ENCODE measurements around the gene SPEM3. TPM values are rescaled to one million over a fixed set of nuclear protein-coding genes. Genes with fewer than 3 reads are reported as not detected.

Gene SPEM3
- total RNA-seq, 3 donors from 2014 or later (not counting 1 experiment from before 2014, with no cell fraction given): not detected

GRCh38 chr17:7410634-7411426 is 17.8 kb upstream of the SPEM3 start:
- Histone ChIP-seq H3K4me3 (ENCODE audit: low read length) (no peak overlapping the region), H3K9me3 (ENCODE audit: control insufficient read depth, insufficient read depth, low read length) (no peaks in the 10 kb centered on the region), H3K27ac (ENCODE audit: low read length) (no peak overlapping the region), H3K4me1 (ENCODE audit: control insufficient read depth, insufficient read depth, low read length) (peaks cover 4% of the 10 kb centered on the region), H3K36me3 (ENCODE audit: control insufficient read depth, insufficient read depth, low read length) (no peaks in the 10 kb centered on the region), H3K27me3 (ENCODE audit: control insufficient read depth, insufficient read depth, low read length) (no peaks in the 10 kb centered on the region)
- Mint-ChIP-seq H3K36me3 (no peaks in the 10 kb centered on the region), H3K27me3 (ENCODE audit: low read depth in 2 of 2) (peaks cover 6 to 19% of the 10 kb centered on the region in 2 donors), H3K27ac (no peak overlapping the region), H3K9me3 (no peaks in the 10 kb centered on the region), H3K4me1 (peaks cover 0 to 12% of the 10 kb centered on the region in 2 donors), H3K4me3 (no peak overlapping the region)
- intact Hi-C loops (cut with micrococcal nuclease): no loop called here
- 90% methylated on average over 25 of the region's 25 CpGs for WGBS (ENCODE audit: insufficient coverage)
- TF ChIP-seq, protein P1, sequence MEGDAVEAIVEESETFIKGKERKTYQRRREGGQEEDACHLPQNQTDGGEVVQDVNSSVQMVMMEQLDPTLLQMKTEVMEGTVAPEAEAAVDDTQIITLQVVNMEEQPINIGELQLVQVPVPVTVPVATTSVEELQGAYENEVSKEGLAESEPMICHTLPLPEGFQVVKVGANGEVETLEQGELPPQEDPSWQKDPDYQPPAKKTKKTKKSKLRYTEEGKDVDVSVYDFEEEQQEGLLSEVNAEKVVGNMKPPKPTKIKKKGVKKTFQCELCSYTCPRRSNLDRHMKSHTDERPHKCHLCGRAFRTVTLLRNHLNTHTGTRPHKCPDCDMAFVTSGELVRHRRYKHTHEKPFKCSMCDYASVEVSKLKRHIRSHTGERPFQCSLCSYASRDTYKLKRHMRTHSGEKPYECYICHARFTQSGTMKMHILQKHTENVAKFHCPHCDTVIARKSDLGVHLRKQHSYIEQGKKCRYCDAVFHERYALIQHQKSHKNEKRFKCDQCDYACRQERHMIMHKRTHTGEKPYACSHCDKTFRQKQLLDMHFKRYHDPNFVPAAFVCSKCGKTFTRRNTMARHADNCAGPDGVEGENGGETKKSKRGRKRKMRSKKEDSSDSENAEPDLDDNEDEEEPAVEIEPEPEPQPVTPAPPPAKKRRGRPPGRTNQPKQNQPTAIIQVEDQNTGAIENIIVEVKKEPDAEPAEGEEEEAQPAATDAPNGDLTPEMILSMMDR (IDR thresholded peaks at IDR 0.05): no peak
- ATAC-seq (no peak), DNase-seq (no peak)

DNA sequence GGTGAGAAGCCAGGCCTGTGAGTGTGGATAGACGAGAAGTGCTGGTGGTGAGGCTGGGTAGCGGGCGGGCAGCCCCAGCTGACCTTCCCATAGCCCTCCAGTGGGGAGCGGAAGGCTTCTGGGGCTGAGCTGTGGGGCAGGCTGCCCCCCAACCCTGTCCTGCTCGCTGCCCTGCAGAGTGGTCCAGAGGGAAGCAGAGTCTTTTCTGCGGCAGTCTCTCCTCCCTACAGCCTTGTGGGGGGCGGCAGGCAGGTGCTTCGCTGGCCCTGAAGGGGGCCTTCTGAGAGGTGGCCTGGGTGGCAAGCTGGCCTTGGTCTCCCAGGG is 17.3 kb upstream of the SPEM3 start:
- H3K4me3 ChIP-seq (ENCODE audit: low read length): no peak overlapping the region
- peaks cover 4% of the 10 kb centered on the region for H3K4me1 ChIP-seq (ENCODE audit: control insufficient read depth, insufficient read depth, low read length)
- H3K36me3 ChIP-seq (ENCODE audit: control insufficient read depth, insufficient read depth, low read length): no peaks in the 10 kb centered on the region
- 93% methylated on average over 8 of the region's 8 CpGs for WGBS (ENCODE audit: insufficient coverage)
- Mint-ChIP-seq H3K9me3 (no peaks in the 10 kb centered on the region), H3K36me3 (no peaks in the 10 kb centered on the region), H3K27me3 (ENCODE audit: low read depth in 2 of 2) (peaks cover 6 to 16% of the 10 kb centered on the region in 2 donors), H3K4me1 (peaks cover 0 to 12% of the 10 kb centered on the region in 2 donors), H3K27ac (no peak overlapping the region), H3K4me3 (no peak overlapping the region)
- H3K9me3 ChIP-seq (ENCODE audit: control insufficient read depth, insufficient read depth, low read length): no peaks in the 10 kb centered on the region
- ATAC-seq: no peak
- no peaks in the 10 kb centered on the region for H3K27me3 ChIP-seq (ENCODE audit: control insufficient read depth, insufficient read depth, low read length)
- intact Hi-C loops (cut with micrococcal nuclease): no loop called here
- TF ChIP-seq, protein P1 (IDR thresholded peaks at IDR 0.05): no peak
- no peak for DNase-seq
- no peak overlapping the region for H3K27ac ChIP-seq (ENCODE audit: low read length)

DNA sequence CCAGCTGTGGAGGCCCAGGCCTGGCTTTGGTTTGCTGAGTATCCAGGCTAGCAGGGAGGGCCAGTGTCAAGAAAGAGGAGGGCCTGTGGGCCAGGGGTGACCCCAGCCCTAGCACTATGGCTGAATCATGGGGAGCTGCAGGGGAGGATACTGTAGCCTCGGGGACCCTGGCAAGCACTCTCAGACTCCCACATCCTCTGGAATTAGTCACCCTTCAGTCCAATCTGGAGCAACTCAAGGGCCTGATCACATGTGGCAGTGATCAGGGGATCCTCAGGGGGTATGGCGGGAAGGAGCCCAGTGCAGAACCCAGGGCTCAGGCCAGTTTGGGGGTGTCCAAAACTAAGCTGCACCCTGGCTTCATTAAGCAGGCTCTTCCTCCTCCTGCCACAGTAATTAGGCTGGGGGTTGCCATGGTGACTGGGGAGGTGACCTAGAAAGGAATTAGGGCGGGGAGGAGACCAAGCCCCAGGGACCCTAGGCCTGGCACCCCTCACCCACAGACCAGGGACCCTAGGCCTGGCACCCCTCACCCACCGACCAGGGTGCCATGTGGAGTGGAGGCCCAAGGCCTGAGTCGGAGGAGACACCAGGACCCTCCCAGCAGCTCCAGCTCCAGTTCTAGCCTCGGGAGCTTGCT is 15.2 kb upstream of the SPEM3 start:
- Histone ChIP-seq H3K27me3 (ENCODE audit: control insufficient read depth, insufficient read depth, low read length) (no peaks in the 10 kb centered on the region), H3K9me3 (ENCODE audit: control insufficient read depth, insufficient read depth, low read length) (no peaks in the 10 kb centered on the region), H3K27ac (ENCODE audit: low read length) (no peak overlapping the region), H3K4me1 (ENCODE audit: control insufficient read depth, insufficient read depth, low read length) (peaks cover 3% of the 10 kb centered on the region), H3K4me3 (ENCODE audit: low read length) (no peak overlapping the region), H3K36me3 (ENCODE audit: control insufficient read depth, insufficient read depth, low read length) (no peaks in the 10 kb centered on the region)
- 85% methylated on average over 6 of the region's 6 CpGs for WGBS (ENCODE audit: insufficient coverage)
- no peak for ATAC-seq
- no peak for DNase-seq
- intact Hi-C loops (cut with micrococcal nuclease): no loop called here
- Mint-ChIP-seq H3K9me3 (no peaks in the 10 kb centered on the region), H3K4me3 (no peak overlapping the region), H3K4me1 (peaks cover 0 to 4% of the 10 kb centered on the region in 2 donors), H3K27me3 (ENCODE audit: low read depth in 2 of 2) (peaks cover 6 to 11% of the 10 kb centered on the region in 2 donors), H3K27ac (no peak overlapping the region), H3K36me3 (no peaks in the 10 kb centered on the region)
- TF ChIP-seq, protein P1 (IDR thresholded peaks at IDR 0.05): no peak

Measured in natural killer cell (primary cell).